Type B pancreatic cell (in vitro differentiated cells): ENCODE data around the gene PHTF2. TPM values are rescaled to one million over a fixed set of nuclear protein-coding genes. Genes with fewer than 3 reads are reported as not detected.
A peak's percentile ranks its signal among the peaks of the same experiment; 100 is the strongest.

Experiments used
- DNase-seq: peaks from one replicate; pipeline ENCODE4 v3.0.0; 2021; ENCODE audit warnings: mixed read lengths; ENCODE audit not compliant: unreplicated experiment; ENCODE audit errors: extremely low spot score
- H3K27ac Mint-ChIP-seq: 2 replicates; pipeline ENCODE4 v1.8.0; 2021; ENCODE audit warnings: mild to moderate bottlenecking, mixed read lengths
- H3K27me3 Mint-ChIP-seq: 2 replicates; pipeline ENCODE4 v1.8.0; 2021; ENCODE audit warnings: mixed read lengths
- H3K36me3 Mint-ChIP-seq: 2 replicates; pipeline ENCODE4 v1.8.0; 2021; ENCODE audit warnings: mixed read lengths
- H3K4me1 Mint-ChIP-seq: one replicate; pipeline ENCODE4 v1.8.0; 2021; ENCODE audit warnings: mixed read lengths; ENCODE audit not compliant: unreplicated experiment
- H3K4me3 Mint-ChIP-seq: 2 replicates; pipeline ENCODE4 v1.8.0; 2021; ENCODE audit warnings: mild to moderate bottlenecking, mixed read lengths
- H3K9me3 Mint-ChIP-seq: 2 replicates; pipeline ENCODE4 v1.8.0; 2021; ENCODE audit warnings: mixed read lengths
- CTCF ChIP-seq: fragments of 200-600 bp; sonication (generic); conservative IDR thresholded peaks from 2 replicates; pipeline ENCODE4 v1.5.0; 2021; ENCODE audit warnings: antibody characterized with exemption, mild to moderate bottlenecking
- total RNA-seq: library from RNA; stranded (reverse); gene quantifications from 2 replicates; pipeline ENCODE4 v1.2.1, GENCODE V29; 2021; ENCODE audit warnings: low replicate concordance

Gene PHTF2
- total RNA-seq, 1 donor from 2014 or later, result 18.6 TPM

GRCh38 chr7:77931841-77932240, 133.3 kb downstream of the PHTF2 start:
- no peaks in the 10 kb centered on the region for H3K9me3 Mint-ChIP-seq
- no peak for DNase-seq
- no peaks in the 10 kb centered on the region for H3K27me3 Mint-ChIP-seq
- H3K27ac Mint-ChIP-seq, result peak overlapping the region; percentile 3
- no peak overlapping the region for H3K4me3 Mint-ChIP-seq
- H3K36me3 Mint-ChIP-seq, result peaks cover 18% of the 10 kb centered on the region
- no peaks in the 10 kb centered on the region for H3K4me1 Mint-ChIP-seq
- TF ChIP-seq CTCF, result no peak

- no peaks in the 10 kb centered on the region for H3K27me3 Mint-ChIP-seq
- peak overlapping the region; percentile 53 for H3K27ac Mint-ChIP-seq
- no peaks in the 10 kb centered on the region for H3K4me1 Mint-ChIP-seq
Observed at GRCh38 chr7:77933394-77933793, 134.8 kb downstream of the PHTF2 start.

GRCh38 chr7:77935652-77936348, 137.2 kb downstream of the PHTF2 start:
- Mint-ChIP-seq H3K4me3 (no peak overlapping the region), H3K27me3 (no peaks in the 10 kb centered on the region), H3K36me3 (no peaks in the 10 kb centered on the region), H3K4me1 (no peaks in the 10 kb centered on the region), H3K27ac (no peak overlapping the region), H3K9me3 (no peaks in the 10 kb centered on the region)
- DNase-seq, result no peak
- TF ChIP-seq CTCF, result peak; percentile 71

More at GRCh38 chr7:77933394-77933793, 134.8 kb downstream of the PHTF2 start:
- Mint-ChIP-seq H3K4me3 (no peak overlapping the region), H3K9me3 (no peaks in the 10 kb centered on the region), H3K36me3 (peaks cover 14% of the 10 kb centered on the region)
- no peak for TF ChIP-seq CTCF
- no peak for DNase-seq

- Mint-ChIP-seq H3K27ac (no peak overlapping the region), H3K4me1 (no peaks in the 10 kb centered on the region), H3K36me3 (peaks cover 10% of the 10 kb centered on the region), H3K4me3 (no peak overlapping the region), H3K9me3 (no peaks in the 10 kb centered on the region), H3K27me3 (no peaks in the 10 kb centered on the region)
- TF ChIP-seq CTCF, result peak; percentile 85
- DNase-seq, result no peak
Observed at GRCh38 chr7:77940647-77941046, 142.1 kb downstream of the PHTF2 start.

GRCh38 chr7:77942431-77942830, 143.9 kb downstream of the PHTF2 start:
- Mint-ChIP-seq H3K27ac (no peak overlapping the region), H3K27me3 (no peaks in the 10 kb centered on the region), H3K36me3 (peaks cover 10% of the 10 kb centered on the region), H3K4me1 (no peaks in the 10 kb centered on the region), H3K4me3 (no peak overlapping the region), H3K9me3 (no peaks in the 10 kb centered on the region)
- no peak for DNase-seq
- TF ChIP-seq CTCF, result no peak
